Coronary artery (tissue), 2 donors: ENCODE measurements around the gene FCRL6.

ENCODE experiments used
- DNase-seq: peaks from one replicate; pipeline ENCODE4 v3.0.0-alpha.2; 2017; ENCODE audit warnings: low spot score
- H3K27ac ChIP-seq, 2 donors: fragments of 200-600 bp; sonication (generic); one replicate each; pipeline ENCODE4 v1.5.1; 2016 to 2019
- H3K4me3 ChIP-seq: fragments of 200-600 bp; sonication (generic); 2 replicates; pipeline ENCODE4 v1.5.1; 2016; ENCODE audit warnings: mild to moderate bottlenecking, moderate library complexity
- TF ChIP-seq, protein P1 (sequence below): fragments of 200-600 bp; sonication (generic); IDR thresholded peaks from one replicate; pipeline ENCODE4 v1.5.1; 2019; ENCODE audit warnings: antibody characterized with exemption

Gene FCRL6

DNA sequence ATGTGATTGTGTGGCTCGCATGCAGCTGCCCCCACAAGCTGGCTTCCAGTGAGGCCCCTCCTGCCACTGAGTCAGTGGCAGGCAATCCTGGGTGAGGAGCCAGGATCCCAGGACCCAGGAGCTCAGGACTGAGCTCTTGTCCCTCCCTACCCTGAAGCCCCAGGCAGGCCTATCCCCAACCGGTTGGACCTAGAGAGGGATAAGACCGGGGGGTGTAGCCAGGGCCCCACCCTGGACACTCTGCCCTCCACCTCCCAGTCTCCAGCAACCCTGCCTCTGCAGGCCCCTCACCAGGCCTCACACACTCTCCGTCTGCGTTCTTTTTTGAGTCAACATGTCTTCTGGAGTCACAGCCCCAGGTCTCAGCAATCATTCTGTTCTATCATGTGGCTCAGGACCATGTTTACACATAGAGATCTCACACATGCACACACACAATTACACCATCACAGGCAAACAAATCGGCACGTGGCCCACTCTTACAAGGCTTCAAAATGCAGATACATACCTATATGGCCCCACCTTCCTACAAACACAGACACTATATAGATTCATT, 57.7 kb downstream of the FCRL6 start:
- no peak for DNase-seq

DNA sequence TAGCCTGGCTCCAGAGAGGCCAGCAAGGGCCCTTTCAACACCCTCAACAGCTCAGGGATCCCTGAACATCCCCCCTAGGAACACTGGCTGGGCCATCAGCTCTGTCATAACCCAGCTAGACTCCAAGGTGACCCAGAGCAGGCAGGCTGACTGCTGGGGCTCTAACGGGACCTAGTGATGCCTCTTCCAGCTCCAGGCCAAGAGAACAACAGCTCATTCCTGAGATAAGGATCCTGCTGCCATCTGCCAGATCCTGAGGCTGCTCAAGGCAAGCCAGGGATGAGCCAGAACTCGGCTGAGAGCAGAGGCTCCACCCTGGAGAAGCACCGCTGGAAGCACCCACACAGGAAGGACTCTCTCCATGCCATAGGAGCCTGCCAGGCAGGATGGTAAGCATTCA, 58.3 kb downstream of the FCRL6 start:
- H3K4me3 ChIP-seq, result no peak overlapping the region
- H3K27ac ChIP-seq, result peak overlapping the region in 1 of 2 donors; percentile 9
- TF ChIP-seq, protein P1, sequence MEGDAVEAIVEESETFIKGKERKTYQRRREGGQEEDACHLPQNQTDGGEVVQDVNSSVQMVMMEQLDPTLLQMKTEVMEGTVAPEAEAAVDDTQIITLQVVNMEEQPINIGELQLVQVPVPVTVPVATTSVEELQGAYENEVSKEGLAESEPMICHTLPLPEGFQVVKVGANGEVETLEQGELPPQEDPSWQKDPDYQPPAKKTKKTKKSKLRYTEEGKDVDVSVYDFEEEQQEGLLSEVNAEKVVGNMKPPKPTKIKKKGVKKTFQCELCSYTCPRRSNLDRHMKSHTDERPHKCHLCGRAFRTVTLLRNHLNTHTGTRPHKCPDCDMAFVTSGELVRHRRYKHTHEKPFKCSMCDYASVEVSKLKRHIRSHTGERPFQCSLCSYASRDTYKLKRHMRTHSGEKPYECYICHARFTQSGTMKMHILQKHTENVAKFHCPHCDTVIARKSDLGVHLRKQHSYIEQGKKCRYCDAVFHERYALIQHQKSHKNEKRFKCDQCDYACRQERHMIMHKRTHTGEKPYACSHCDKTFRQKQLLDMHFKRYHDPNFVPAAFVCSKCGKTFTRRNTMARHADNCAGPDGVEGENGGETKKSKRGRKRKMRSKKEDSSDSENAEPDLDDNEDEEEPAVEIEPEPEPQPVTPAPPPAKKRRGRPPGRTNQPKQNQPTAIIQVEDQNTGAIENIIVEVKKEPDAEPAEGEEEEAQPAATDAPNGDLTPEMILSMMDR, result no peak
- no peak for DNase-seq

More for the DNA sequence above, 57.7 kb downstream of the FCRL6 start:
- TF ChIP-seq, protein P1, result no peak
- Histone ChIP-seq H3K27ac (peak overlapping the region in 1 of 2 donors; percentile 9), H3K4me3 (no peak overlapping the region)

DNA sequence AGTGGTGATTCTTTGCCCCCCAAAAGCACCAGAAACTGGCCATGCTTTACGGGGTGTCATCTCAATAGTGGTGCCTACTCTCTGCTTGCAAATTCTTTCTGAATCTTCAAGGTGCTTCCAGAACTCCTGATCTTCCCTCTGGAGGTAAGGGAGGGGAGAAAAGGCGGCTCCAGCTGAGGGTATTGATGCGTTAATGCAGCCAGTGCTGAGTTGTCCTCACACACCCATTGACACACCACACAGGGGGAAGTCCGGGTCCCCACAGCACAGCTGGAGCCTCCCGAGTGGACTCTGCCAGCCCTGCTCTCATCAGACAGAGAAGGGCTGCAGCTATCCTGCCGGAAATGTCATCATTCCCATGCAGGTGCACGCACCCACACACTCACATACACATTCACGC, 59.1 kb downstream of the FCRL6 start:
- TF ChIP-seq, protein P1, result no peak
- Histone ChIP-seq H3K4me3 (no peak overlapping the region), H3K27ac (no peak overlapping the region)
- DNase-seq, result no peak

DNA sequence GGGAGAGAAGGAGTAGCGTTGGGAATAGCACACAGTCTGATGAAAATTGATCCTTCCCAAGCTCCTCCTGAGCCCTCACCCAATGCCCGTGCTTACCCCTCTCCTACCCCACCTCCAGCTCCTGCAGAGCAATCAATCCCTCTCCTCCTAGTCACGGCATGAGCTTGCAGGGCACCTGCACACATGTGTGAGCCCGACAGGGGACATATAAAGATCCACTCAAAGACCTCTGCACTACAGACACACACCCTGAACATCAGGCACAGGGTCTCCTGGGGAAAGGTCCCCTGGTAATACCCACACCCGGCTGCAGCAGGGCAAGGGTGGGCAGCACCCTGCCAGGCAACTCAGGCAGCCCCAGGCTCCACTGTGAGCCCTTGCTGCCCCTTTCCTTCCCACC, 59.9 kb downstream of the FCRL6 start:
- TF ChIP-seq, protein P1, result no peak
- DNase-seq, result no peak
- Histone ChIP-seq H3K4me3 (no peak overlapping the region), H3K27ac (no peak overlapping the region)

DNA sequence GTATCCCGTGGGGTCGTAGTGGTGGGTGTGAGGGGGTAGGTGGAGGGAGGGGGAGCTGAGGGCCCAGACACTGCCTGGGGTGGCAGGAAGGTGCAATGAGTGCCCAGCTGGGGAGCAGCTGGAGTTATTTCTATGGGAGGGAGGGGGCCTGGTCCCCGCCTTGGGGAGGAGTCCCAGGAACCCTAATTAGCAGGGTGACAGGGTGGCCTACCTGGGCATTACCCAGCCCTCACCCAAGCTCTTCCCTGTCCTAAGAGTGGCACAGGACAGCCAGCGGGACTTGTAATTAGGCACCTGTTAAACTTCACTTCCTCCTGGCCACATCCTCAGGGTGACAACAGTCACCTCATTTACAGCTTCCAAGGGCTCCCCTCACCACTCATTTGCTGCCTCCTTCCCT, 60.4 kb downstream of the FCRL6 start, which contains the start of gene VSIG8:
VSIG8 (minus strand) TSS at position 101 of the 400 bp plus-strand sequence. CDS start 136 bp downstream, outside the sequence.
- Histone ChIP-seq H3K27ac (no peak within 1 kb of the TSS), H3K4me3 (no peak within 1 kb of the TSS)
- DNase-seq, result no peak
- TF ChIP-seq, protein P1, result no peak

DNA sequence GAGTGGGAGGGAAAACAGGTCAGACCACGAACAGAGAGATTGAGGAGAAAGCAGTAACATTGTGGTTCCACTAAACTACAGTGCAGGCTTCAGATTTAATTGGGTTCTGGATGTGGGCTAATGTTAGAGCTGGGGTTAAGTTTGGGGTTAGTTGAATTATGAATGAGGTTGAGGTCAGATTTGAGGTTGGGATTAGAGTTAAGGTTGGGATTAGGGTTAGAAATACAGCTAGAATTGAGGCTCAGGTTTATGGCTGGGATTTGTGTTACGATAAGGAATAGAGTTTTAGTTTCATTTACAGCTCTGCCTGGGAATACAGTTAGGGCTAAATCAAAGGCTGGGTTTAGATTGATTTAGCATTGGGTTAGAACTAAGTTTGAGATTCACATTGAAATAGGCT, 62.1 kb downstream of the FCRL6 start:
- TF ChIP-seq, protein P1, result no peak
- no peak for DNase-seq

More for the DNA sequence above, 62.1 kb downstream of the FCRL6 start:
- Histone ChIP-seq H3K27ac (no peak overlapping the region), H3K4me3 (no peak overlapping the region)
